Measurements from ENCODE around the gene COMMD2.

COMMD2 gene

DNA sequence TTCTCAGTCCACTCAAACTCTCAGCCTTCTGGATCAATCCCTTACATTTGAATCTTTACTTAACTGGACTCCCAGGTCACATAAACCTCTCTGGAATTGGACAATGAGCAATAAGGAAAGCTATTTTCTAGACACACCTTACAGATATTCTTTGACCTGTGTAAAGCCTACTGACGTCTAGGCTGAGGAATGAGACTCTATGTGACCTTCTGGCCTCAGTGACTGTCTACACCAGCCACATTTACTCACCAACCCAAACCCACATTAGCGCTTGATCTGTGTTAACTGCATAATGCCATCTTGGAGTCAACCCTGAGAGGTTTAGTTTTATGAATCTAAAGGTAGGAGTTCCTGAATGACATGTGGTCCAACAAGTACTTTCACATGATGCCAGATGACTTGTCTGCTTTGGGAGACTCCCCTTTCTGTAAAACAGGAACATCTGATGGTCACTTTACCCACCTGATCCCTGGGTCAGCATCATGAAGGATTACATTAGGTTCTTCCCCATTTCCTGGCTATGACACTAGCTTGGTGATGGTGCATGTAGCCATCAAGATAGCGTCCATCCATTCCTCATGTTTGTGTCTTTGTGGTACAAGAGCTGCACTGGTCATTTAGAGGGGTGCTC, 11.4 kb upstream of the COMMD2 start:
- no peak for FAIRE-seq

DNA sequence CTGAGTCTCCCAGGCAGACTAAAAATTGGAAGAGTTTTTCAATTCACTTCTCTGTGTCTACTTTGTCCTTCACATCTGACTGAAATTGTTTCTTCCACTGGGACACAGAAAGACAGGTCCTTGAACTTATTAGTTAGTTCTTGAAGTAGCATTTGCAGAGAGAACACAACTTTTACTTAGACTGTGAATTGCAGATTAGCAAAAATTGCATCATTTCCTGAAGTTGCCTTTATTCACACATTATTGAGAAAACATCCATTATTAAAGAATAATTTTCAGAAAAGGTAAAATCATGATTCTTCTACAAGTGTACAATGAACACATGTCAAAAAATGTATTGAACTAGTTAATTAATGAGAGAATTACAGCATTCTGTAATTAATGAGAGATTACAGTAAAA, 1.4 kb upstream of the COMMD2 start:
- FAIRE-seq: no peak

DNA sequence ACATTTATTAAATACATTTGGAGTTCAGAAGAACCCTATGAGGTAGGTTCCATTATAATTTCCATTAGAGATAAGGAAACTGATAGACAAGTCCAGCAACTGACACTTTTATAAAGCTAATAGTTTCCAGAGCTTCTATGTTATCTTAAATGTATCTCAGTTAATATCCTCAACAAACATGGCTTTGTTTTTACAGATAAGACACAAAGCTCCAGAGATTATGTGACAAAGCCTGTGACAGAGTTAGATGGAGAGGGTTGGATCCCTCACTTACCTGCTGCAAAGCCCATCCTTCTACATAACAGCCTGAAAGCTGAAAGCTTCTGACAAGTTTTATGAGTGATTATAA, 473 bp upstream of the COMMD2 start:
- no peak for FAIRE-seq

DNA sequence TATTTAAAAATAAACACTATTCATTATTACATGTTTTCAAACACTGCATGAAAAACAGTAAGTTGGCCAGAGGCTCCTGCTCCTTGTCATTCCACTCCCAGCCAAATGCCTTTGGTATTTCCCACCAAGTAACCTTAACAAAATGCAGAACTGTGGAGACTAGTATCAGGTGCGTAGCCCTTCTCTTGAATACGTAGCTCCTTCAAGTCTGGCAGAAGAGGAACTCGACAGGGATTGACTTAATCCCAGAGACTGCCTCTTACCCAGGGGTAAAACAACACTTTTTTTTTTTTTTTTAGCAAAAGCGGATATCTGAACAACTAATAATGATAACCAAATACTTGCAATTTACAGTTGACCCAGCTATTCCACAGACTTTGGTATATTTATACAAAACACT, 738 bp downstream of the COMMD2 start:
- no peak for FAIRE-seq

DNA sequence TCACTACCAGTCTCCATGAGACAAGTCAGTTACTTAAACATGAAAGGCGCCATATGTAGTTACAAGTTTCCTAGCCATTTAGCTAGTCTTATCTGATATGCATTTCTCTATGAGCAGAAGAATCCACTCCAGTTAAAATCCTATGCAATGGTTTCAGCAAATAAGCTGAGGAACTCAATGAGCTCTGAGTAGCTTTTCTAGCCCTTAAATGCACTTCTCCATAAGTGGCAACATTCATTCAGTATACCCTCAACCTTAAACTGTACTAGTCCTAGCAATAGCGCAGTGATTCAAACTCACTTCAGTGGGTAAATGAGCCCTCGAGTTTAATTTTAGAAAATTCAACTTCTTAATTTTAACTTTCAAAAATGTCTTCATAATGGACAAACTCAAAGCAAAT, 7.7 kb downstream of the COMMD2 start:
- no peak for FAIRE-seq

DNA sequence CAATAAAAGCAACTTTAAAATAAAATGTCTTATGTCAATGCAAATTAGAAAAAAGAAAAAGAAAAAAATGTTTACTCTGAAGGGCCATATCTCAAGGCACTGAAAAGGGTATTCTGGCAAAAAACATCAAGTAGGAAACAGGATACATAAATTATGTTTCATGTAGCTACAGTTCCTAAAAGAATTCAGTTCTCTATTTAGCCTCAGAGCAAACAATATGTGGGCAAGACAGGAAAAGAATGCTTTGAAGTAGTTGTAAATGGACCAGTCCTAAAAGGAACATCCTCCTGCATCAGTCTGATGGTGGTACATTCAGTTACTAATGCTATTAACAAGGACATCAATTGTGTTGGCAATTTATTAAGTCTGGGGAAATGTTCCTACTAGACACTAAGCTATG, 8.1 kb downstream of the COMMD2 start:
- FAIRE-seq: no peak

DNA sequence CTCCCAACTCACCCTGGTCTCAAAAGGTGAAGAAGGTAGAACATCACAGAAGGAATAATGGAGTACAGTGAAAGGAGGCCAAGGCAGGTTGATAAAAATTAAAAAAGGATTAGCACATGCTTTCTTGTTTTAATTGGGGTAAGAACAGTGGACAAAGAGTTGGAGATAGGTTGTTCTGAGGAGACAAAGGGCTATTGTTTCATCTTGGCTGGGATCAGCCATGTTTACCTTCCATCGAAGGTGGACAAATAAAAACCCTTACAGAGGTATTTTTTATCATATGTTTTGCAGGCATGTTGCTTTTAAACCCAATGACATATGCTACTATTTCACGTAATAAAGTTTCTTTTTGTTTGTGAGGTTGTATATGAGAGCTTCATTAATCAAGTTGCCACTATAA, 12.9 kb downstream of the COMMD2 start:
- no peak for FAIRE-seq

DNA sequence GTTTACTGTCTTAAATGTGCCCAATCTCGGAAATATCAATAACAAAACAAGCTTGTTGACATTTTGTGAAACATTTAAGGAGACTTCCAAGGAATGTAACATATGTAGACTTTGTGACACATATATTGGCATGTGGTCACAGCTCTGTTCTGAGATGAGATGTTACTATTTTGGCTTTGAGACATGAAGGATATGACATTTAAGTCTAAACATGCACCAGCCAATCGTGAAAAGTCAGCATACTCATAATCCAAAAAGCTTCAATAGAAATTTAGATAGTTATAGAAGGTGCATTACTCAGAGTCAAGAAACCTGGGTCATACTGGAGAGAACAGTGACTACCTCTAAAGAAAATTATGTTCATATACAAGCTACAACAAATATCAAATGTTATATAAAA, 13.4 kb downstream of the COMMD2 start:
- FAIRE-seq: no peak

DNA sequence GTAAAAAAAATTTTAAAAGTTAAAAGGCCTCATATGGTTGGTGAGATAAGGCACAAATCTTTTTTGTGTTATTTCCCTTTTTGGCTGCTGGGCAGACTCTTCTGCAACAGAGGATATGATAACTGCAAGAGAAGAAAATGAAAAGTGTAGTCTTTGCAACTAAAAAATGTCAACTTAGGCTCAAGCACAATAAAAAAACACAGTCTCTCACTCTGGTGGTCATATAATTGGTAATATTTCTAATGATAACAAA, 15.4 kb downstream of the COMMD2 start:
- FAIRE-seq: no peak

DNA sequence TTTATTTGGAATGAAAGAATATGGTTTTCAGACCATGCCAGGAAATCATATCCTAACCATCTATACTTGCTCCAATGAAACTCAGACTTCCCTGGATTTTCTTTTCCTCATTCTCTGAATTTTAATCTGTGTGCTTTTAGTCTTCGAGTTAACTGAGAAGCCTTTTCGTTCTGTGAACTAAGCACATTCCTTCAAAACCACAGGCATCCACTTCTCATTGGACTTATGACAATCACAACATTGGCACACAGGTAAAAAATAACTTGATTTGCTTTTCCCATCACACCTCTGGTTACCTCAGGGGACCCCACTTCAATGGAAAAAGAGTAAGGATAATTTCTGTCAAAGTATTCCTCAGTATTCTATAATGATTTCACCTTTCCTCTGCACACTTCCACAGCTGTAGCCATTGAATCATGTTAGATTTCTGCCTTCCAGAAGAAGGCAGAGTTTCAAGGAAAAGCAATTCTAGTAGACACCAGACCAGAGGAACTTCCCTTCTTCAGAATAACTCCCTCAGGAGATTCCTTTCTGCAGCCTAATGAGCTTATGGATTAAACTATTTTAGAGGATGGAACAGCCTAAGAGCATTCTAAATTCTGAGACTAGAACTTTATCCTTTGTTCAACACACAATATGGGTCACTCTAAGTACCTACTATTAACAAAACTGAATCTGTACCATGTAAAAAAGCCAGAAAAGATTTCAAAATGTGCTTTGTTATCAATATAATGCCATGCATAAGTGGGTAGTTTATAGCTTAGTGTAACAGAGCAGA, 15.9 kb downstream of the COMMD2 start:
- no peak for FAIRE-seq

DNA sequence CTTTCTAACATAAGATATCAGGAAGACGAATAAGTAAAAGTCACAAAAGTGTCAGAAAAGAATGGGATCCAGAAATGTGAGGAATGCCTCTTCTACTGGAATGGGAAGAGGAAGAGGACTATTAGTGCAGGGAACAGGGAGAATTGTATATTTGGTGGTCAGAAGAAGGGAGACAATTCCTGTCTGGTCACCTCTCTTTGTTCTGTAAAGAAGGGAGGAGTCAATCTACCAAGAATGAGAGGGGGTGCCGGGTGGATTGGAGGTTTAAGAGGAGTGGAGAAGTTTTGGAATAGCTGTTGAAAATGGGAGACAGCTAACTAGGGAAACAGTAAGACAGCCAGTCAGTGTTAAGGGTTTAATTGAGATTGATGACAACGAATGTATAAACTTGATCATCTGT, 20.1 kb downstream of the COMMD2 start:
- no peak for FAIRE-seq

DNA sequence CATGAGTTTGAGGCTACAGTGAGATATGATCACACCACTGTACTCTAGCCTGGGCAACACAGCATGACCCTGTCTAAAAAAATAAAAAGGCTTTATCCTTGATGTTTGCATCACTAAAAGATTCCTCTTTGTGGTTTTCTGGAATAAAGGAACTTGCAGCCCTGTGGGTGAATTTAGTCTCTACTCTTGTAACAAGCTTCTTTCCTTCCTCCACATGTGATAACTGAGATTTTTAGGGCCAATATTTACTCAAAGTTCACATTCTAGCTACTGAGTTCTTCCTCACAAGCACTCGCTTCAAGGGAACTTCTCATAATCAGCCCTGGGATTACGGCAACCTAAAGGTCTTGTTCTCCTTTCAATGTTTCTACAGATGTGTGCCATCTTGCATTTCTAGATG, 24.6 kb downstream of the COMMD2 start:
- no peak for FAIRE-seq

DNA sequence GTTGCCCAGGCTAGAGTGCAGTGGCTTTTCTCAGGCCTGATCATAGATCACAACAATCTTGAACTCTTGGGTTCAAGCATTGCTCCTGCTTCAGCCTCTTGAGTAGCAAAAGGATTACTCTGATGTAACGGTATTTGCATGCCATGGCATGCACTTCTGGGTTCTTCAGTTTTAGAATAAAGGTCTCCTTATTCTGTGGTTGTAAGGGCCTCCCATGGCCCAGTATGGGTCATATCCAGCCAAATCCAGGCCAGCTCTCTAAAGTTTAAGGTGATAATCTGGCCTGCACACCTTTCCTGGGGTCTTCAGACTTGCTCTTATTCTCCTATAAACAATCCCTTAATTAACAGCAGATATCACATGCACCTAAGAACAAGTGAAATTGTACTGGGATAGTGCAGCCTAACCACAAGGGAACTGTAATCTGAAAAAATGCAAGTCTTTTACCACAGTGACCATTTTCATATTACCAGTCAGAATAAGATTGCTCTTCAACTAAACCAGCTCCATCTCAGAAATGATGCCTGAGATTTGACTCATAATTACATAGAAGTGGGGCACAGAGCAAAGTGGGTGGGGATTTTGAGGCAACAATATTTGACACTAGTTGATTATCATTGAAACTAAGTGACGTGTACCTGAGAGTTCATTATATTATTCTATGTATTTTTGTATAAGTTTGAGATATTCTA, 25.4 kb downstream of the COMMD2 start:
- FAIRE-seq: no peak

DNA sequence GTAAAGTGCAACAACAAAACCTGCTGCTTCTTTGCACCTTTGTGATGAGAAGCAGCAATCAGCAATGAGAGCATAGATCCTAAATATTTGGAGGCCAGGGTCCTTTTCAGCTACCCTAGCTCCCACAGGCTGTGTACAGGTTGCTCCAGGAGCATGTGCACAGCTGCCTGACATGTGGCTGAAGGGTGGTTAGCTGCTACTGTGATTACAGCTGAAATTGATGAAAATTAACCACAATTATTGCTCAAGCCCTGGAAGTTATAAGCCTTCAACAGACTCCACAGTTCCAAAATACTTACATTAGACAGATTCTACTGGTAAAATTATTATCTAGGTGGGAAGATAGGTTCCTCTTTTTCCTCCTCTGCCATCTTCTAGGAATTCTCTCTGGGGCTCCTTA, 28.5 kb downstream of the COMMD2 start:
- FAIRE-seq: no peak

DNA sequence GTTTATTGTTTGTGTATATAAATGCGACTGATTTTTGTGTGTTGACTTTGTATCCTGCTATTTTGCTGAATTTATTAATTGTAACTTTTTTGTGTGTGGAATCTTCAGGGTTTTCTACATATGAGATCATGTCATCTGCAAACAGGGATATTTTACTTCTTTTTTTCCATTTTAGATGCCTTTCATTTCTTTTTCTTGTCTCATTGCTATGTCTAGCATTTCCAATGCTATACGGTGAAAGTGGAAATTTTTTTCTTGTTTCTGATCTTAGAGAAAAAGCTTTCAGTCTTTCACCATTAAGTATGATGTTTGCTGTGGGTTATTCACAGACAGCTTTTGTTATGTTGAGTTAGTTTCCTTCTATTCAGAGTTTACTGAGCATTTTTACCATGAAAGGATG, 31.4 kb downstream of the COMMD2 start:
- no peak for FAIRE-seq

DNA sequence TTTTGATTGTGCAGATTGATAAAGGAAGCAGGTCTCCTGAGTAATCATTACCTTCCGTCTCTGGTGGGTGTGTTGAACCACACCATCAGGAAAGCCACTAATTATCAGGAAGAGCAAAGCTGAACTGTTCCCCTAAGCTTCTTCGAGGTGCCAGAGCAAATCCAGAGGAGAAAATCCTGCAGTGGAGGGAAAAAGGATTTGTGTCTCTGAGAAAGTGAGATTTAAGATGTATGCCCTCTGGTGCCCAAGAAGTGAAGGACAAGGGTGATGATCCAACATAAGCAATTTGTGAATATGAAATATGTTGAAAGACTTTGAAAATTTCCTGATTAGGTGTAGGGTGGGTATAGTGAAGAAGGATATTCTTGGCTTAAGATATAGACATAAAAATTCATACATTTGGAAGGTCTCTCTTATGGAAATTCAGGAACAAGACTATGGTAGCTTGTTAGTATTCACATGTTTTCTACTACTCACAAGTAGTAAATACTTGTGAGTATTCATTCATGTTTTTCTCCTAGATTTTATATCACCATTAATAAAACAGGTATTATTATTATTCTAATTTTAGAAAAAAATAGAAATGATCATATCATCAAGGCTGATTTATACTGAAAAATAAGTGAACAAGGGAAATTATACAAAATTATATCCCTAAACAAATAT, 34.8 kb downstream of the COMMD2 start:
- FAIRE-seq: no peak

DNA sequence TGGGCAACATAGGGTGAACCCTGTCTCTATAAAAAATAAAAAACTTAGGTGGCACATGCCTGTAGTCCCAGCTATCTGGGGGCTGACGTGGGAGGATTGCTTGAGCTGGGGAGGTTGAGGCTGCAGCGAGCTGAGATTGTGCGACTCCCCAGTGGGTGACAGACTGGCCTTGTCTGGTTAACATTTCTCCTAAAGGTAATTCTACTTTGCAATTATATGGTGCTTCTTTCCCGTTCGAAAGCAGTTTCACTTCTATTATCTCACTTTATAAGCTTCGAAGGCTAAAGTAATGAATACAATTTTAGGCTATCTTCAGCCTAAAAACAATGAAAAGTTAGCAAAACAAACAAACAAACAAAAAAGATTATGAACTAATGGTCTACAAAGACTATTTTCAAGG, 35.3 kb downstream of the COMMD2 start:
- FAIRE-seq: no peak

DNA sequence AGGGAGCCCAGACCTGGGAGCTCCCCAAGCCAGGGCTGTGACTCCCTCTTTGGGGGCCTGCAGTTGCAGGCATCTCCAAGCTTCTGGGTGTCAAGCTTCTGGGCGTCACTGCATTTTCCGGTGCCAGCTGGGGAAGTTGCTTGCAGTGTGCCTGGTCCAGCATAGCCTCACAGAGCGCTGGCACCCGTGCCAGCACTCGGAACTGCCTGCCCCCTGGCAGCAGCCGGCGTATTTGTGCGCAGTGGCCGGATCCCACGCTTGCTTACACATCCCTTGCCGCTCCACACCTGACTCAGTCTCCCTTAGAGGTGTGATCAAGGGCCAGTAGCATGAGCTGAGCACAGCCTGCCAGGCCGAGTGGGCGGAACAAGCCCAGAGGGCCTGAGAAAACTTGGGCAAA, 37.0 kb downstream of the COMMD2 start:
- no peak for FAIRE-seq

DNA sequence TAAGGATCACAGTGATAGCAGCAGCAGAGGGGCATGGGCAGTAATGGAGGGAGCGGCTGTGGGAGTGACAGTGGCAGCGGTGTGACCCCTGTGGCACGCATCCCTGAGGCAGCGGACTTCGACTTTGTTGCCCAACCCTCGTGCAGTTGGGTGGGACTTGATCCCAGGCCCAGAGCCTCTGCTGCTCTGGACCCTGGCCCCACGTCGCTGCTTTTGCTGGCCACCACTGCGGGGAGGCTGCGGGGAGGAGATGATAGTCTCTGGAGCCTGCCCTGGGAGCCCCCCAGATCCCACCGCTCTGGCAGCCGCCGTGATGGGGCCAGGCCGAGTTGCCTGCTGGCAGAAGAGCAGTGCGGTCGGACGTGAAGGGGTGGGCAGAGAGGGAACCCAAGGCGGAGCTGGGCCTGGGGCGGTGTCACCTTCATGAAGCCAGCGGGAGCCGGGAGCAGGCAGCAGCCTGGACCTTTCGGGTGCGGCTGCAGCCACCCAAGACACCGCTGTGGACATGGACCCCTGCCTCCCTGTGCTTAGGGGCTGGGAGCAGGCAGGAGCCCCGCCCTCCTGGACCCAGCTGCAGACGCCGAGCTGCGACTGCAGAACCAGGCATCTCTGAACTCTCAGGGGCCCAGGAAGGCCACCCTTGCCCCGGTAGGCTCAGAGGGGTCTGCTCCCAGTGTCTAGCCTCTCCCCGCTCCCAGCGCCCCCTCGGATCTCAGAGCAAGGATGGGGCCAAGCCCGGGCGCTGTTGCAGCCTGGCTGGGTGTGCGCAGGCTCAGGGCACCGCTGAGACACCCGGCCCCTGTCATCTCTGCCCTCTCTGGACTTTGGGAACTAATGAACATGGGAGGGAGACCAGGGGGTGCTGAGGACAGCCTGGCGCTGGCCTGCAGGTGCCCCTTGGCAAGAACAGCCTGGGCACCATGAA, 38.3 kb downstream of the COMMD2 start:
- no peak for FAIRE-seq

DNA sequence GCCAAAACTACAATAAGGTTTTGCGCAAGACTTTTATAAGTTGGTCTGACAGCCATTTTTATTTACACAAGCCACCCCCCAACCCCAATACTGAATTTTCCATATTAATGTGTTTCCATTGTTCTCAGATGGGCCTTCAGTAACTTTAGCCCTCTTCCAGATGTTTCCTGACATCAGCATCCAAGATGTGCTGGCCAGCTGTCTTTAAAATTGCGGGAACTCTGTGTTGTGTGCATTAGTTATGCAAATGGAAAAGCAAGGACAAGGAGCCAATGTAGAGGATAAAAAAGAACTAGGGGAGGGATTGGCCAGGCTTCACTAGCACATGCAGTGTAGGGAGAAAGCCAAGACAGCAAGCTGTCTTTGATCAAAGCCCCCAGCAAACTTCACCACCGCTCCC, 45.4 kb downstream of the COMMD2 start:
- no peak for FAIRE-seq

DNA sequence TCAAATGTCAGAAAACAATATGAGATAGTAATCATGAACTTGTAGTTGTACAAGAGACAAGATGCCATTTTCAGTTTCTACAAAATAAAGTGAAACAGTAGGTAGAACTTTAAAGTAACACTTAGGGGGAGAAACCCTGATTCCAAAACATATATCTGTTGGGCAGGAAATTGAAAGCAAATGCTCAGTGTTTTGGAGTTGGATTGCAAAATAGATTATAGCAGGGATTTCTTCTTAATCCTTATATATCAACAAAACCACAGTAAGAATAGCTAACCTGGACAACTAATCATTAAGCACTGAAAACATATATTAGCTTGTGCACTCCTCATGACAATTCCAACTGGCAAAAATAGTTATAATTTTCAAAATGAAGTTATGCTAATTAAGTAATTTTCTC, 46.9 kb downstream of the COMMD2 start:
- FAIRE-seq: no peak

DNA sequence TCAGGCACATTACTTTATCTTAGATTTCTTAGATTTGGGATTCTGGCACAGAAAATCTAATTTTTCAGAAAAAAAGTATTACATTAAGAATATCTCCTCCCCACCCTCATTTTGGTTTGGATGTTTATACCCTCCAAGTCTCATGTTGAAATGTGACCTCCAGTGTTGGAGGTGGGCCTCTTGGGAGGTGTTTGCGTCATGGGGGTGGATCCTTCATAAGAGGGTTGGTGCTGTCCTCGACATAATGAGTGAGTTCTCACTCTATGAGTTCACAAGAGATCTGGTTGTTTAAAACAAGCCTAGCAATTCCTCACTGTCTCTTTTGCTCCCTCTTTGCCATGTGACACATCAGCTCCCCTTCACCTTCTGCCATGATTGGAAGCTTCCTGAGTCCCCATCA, 48.8 kb downstream of the COMMD2 start:
- FAIRE-seq: no peak

Measured in colon (tissue), 2 donors.